Keratinocyte (primary cell): ENCODE results near the gene TRPV4. TPM values are rescaled to one million over a fixed set of nuclear protein-coding genes. Genes with fewer than 3 reads are reported as not detected.

Experiments used
- DNase-seq: peaks from one replicate; pipeline ENCODE4 v3.0.0-alpha.2; 2011; ENCODE audit warnings: low read depth, missing footprints, low spot score
- FAIRE-seq: peaks from 2 replicates; lab custom pipeline; 2011; peaks lifted over from hg19 to GRCh38; lab: Jason Lieb, UNC
- H2AFZ ChIP-seq: 2 replicates; pipeline ENCODE4 v1.6.0; 2012; ENCODE audit warnings: low read length, control low read depth, inconsistent platforms; ENCODE audit not compliant: control insufficient read depth
- H3K27ac ChIP-seq: 2 replicates; pipeline ENCODE4 v1.5.1; 2011; ENCODE audit warnings: low read length; ENCODE audit not compliant: control insufficient read depth, insufficient read depth
- H3K27me3 ChIP-seq: 3 replicates; pipeline ENCODE4 v1.6.0; 2011; ENCODE audit warnings: low read length; ENCODE audit not compliant: control insufficient read depth, insufficient read depth; ENCODE audit errors: extremely low read depth
- H3K36me3 ChIP-seq, 2 experiments: 2 replicates in 1 of 2; 3 replicates in 1 of 2; pipeline ENCODE4 v1.5.1; 2011; ENCODE audit warnings: low read length in 2 of 2, mild to moderate bottlenecking in 1 of 2; ENCODE audit not compliant: control insufficient read depth in 2 of 2, insufficient read depth in 2 of 2; ENCODE audit errors: extremely low read depth in 1 of 2
- H3K4me1 ChIP-seq: 3 replicates; pipeline ENCODE4 v1.5.1; 2011; ENCODE audit warnings: low read length; ENCODE audit not compliant: control insufficient read depth, insufficient read depth; ENCODE audit errors: extremely low read depth
- H3K4me2 ChIP-seq: 3 replicates; pipeline ENCODE4 v1.6.0; 2011; ENCODE audit warnings: low read depth, low read length; ENCODE audit not compliant: control insufficient read depth, insufficient read depth; ENCODE audit errors: extremely low read depth
- H3K4me3 ChIP-seq, 3 experiments: fragments of 200-600 bp in 1 of 3; sonication (generic) in 1 of 3; 2 replicates in 2 of 3; 3 replicates in 1 of 3; pipeline ENCODE4 v1.5.1; 2011 to 2016; ENCODE audit warnings: low read length in 3 of 3, mild to moderate bottlenecking in 3 of 3, control low read depth in 2 of 3, inconsistent platforms in 1 of 3, low read depth in 1 of 3, mixed read lengths in 1 of 3, mixed run types in 1 of 3, moderate library complexity in 1 of 3; ENCODE audit not compliant: control insufficient read depth in 2 of 3, insufficient read depth in 2 of 3; ENCODE audit errors: extremely low read depth in 1 of 3
- H3K79me2 ChIP-seq: 2 replicates; pipeline ENCODE4 v1.6.0; 2012; ENCODE audit warnings: low read length; ENCODE audit not compliant: control insufficient read depth, insufficient read depth
- H3K9ac ChIP-seq: 3 replicates; pipeline ENCODE4 v1.6.0; 2011; ENCODE audit warnings: low read length; ENCODE audit not compliant: control insufficient read depth, insufficient read depth; ENCODE audit errors: extremely low read depth
- H3K9me1 ChIP-seq: 3 replicates; pipeline ENCODE4 v1.6.0; 2011; ENCODE audit warnings: low read length; ENCODE audit not compliant: control insufficient read depth, insufficient read depth; ENCODE audit errors: extremely low read depth
- H3K9me3 ChIP-seq: 2 replicates; pipeline ENCODE4 v1.5.1; 2012; ENCODE audit warnings: low read depth, low read length; ENCODE audit not compliant: control insufficient read depth
- H4K20me1 ChIP-seq: 3 replicates; pipeline ENCODE4 v1.6.0; 2011; ENCODE audit warnings: low read length; ENCODE audit not compliant: control insufficient read depth, insufficient read depth; ENCODE audit errors: extremely low read depth
- EZH2 ChIP-seq: IDR thresholded peaks from one replicate; pipeline ENCODE4 v1.6.1; 2012; ENCODE audit warnings: inconsistent platforms, mild to moderate bottlenecking, low read length, moderate library complexity
- dilution Hi-C: fragments of 300-500 bp; cut with MboI; formaldehyde crosslinking; loops from one replicate; pipeline ENCODE4 v1.7.0; 2020; ENCODE audit warnings: low sequenced_read_pairs; ENCODE audit not compliant: extremely low pct_ligation_motif_present
- polyA plus RNA-seq, 5 experiments: library from polyadenylated mRNA; depleted of rRNA in 3 of 5; stranded (reverse) in 3 of 5; stranded (forward) in 1 of 5; unstranded in 1 of 5; fragments of >200 nt; gene quantifications; 1 replicate in 1 of 5; 2 replicates in 3 of 5; 3 replicates in 1 of 5; pipeline versions ENCODE4 v1.2.1 to v1.2.3, GENCODE V29; 2011 to 2012; ENCODE audit warnings: missing spikeins in 2 of 5, low read depth in 1 of 5, low replicate concordance in 1 of 5
- TF ChIP-seq, protein P1 (sequence below), 3 experiments: IDR thresholded peaks in 1 of 3; conservative IDR thresholded peaks in 1 of 3; optimal IDR thresholded peaks in 1 of 3; 2 replicates in 2 of 3; 3 replicates in 1 of 3; pipeline versions ENCODE3 to v1.5.1; 2011; ENCODE audit warnings: low read length in 3 of 3, mild to moderate bottlenecking in 3 of 3, moderate library complexity in 2 of 3, control low read depth in 1 of 3, inconsistent platforms in 1 of 3; ENCODE audit not compliant: insufficient read depth in 2 of 3; ENCODE audit errors: extremely low read depth in 1 of 3

TRPV4 gene
- polyA plus RNA-seq, 1 donor (not counting 4 experiments of a cell fraction or from before 2014, with no cell fraction given), result 0.46 TPM

GRCh38 chr12:109880938-109881337 lies 47.7 kb upstream of the TRPV4 start:
- peaks cover 2% of the 10 kb centered on the region for H3K9me1 ChIP-seq
- H3K27me3 ChIP-seq, result no peaks in the 10 kb centered on the region
- H3K9ac ChIP-seq, result peak overlapping the region; percentile 68
- peaks cover 43% of the 10 kb centered on the region for H3K4me1 ChIP-seq
- H3K27ac ChIP-seq, result peak overlapping the region; percentile 74
- peak; percentile 5 for FAIRE-seq
- TF ChIP-seq EZH2, result no peak
- TF ChIP-seq, protein P1, sequence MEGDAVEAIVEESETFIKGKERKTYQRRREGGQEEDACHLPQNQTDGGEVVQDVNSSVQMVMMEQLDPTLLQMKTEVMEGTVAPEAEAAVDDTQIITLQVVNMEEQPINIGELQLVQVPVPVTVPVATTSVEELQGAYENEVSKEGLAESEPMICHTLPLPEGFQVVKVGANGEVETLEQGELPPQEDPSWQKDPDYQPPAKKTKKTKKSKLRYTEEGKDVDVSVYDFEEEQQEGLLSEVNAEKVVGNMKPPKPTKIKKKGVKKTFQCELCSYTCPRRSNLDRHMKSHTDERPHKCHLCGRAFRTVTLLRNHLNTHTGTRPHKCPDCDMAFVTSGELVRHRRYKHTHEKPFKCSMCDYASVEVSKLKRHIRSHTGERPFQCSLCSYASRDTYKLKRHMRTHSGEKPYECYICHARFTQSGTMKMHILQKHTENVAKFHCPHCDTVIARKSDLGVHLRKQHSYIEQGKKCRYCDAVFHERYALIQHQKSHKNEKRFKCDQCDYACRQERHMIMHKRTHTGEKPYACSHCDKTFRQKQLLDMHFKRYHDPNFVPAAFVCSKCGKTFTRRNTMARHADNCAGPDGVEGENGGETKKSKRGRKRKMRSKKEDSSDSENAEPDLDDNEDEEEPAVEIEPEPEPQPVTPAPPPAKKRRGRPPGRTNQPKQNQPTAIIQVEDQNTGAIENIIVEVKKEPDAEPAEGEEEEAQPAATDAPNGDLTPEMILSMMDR (optimal IDR thresholded peaks at IDR 0.05 in 1 of 3, IDR thresholded peaks at IDR 0.05 in 1 of 3, conservative IDR thresholded peaks at IDR 0.05 in 1 of 3; ENCODE audit: extremely low read depth in 1 of 3, insufficient read depth in 2 of 3, low read length in 3 of 3), result no peak
- H2AFZ ChIP-seq, result peak overlapping the region; percentile 86
- dilution Hi-C loops, result no loop called here
- DNase-seq, result no peak
- peaks cover 3% of the 10 kb centered on the region for H4K20me1 ChIP-seq
- peaks cover 27% of the 10 kb centered on the region for H3K79me2 ChIP-seq
- no peaks in the 10 kb centered on the region for H3K9me3 ChIP-seq
- H3K4me2 ChIP-seq, result peak overlapping the region; percentile 72
- no peaks in the 10 kb centered on the region for H3K36me3 ChIP-seq
- H3K4me3 ChIP-seq, result peak overlapping the region; percentile 44 to 58 (median 57)

DNA sequence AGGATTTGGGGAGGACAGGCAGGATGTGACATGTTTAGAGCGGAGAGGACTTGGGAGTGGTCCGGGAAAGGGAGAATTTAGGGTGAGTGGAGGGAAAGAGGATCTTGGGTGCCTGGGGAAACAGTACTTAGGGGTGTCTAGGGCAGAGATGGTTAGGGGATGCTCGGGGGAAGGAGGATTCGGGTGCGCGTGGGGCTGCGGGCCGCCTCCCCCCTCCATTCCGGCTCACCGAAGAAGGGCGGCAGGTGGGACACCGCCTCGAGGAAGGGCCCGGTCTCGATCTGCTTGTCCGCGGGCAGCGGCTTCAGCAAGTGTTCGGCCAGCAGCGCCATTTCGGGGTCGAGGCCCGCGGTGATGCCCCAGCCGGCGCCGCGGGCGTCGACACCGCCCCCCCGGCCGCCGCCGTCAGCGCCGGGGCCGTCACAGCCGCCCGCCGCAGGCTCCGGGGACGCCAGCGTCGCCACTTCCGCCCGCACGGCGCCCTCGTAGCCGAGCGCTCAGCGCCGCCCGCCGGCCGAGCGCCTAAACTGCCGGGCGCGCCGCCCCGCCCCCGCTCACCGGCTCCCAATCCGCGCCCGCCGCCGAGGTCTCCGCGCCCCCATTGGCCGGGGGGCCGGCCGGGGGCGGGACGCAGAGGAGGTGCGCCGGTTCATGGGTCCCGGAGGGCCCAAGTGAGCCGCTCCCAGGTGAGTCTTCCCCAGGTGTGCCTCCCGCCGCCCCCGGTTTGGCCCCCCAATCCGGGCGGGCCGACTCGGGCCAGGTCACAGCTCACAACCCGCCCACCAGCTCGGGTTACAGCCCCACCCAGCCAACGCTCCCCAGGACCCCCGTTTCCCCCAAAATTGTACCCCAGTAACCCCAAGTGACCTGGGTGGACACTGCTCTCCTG lies 47.1 kb upstream of the TRPV4 start, which contains the start of gene GLTP:
GLTP (minus strand) TSS at position 499 of the 889 bp plus-strand sequence; CDS start at position 332, 167 bp downstream.
- peak within 1 kb of the TSS; percentile 86 for H2AFZ ChIP-seq
- H4K20me1 ChIP-seq, result peaks cover 4% of the 10 kb centered on the region
- FAIRE-seq (no peak), DNase-seq (no peak)
- H3K4me1 ChIP-seq, result peaks cover 47% of the 10 kb centered on the region
- peaks cover 29% of the 10 kb centered on the region for H3K79me2 ChIP-seq
- peak within 1 kb of the TSS; percentile 74 for H3K27ac ChIP-seq
- H3K4me2 ChIP-seq, result peak within 1 kb of the TSS; percentile 98
- peaks cover 3% of the 10 kb centered on the region for H3K9me1 ChIP-seq
- H3K9ac ChIP-seq, result peak within 1 kb of the TSS; percentile 77
- H3K9me3 ChIP-seq, result no peaks in the 10 kb centered on the region
- H3K4me3 ChIP-seq, result peak within 1 kb of the TSS; percentile 79 to 95 (median 93)
- dilution Hi-C loops, result no loop called here
- H3K36me3 ChIP-seq, result no peaks in the 10 kb centered on the region
- TF ChIP-seq, protein P1 (optimal IDR thresholded peaks at IDR 0.05 in 1 of 3, IDR thresholded peaks at IDR 0.05 in 1 of 3, conservative IDR thresholded peaks at IDR 0.05 in 1 of 3; ENCODE audit: extremely low read depth in 1 of 3, insufficient read depth in 2 of 3, low read length in 3 of 3), result peak in 1 of 3 experiments; percentile 79
- TF ChIP-seq EZH2, result no peak
- no peaks in the 10 kb centered on the region for H3K27me3 ChIP-seq
